Heart left ventricle (tissue), 16 donors: Measurements from ENCODE around the gene GGTA1. TPM values are rescaled to one million over a fixed set of nuclear protein-coding genes. Genes with fewer than 3 reads are reported as not detected.

ENCODE experiments used
- ATAC-seq, 4 donors: fragments of 200-7000 bp; cut with Tn5 transposase; one replicate each; pipeline ENCODE4 v1.9.1; 2020 to 2022; ENCODE audit warnings: moderate library complexity in 4 of 4, mild to moderate bottlenecking in 3 of 4, moderate number of reproducible peaks in 1 of 4
- DNase-seq, 5 donors: peaks; one replicate each; pipeline ENCODE4 v3.0.0-alpha.2; 2020
- H3K27ac ChIP-seq, 12 donors: fragments of 200-600 bp; sonication (generic) in 4 of 12; one replicate each; pipeline versions ENCODE4 v1.5.0 to v1.8.0; 2016 to 2022; ENCODE audit warnings: mild to moderate bottlenecking in 2 of 12
- H3K27me3 ChIP-seq, 9 donors: fragments of 200-600 bp; sonication (generic) in 2 of 9; one replicate each; pipeline versions ENCODE4 v1.5.1 to v1.8.0; 2016 to 2022; ENCODE audit warnings: mild to moderate bottlenecking in 3 of 9
- H3K36me3 ChIP-seq, 9 donors: fragments of 200-600 bp; sonication (generic) in 2 of 9; one replicate each; pipeline versions ENCODE4 v1.5.0 to v1.8.0; 2018 to 2022; ENCODE audit warnings: mild to moderate bottlenecking in 2 of 9
- H3K4me1 ChIP-seq, 12 donors: fragments of 200-600 bp; sonication (generic) in 4 of 12; one replicate each; pipeline versions ENCODE4 v1.5.0 to v1.8.0; 2016 to 2022; ENCODE audit warnings: mild to moderate bottlenecking in 3 of 12
- H3K4me3 ChIP-seq, 12 donors: fragments of 200-600 bp; sonication (generic) in 4 of 12; one replicate each; pipeline versions ENCODE4 v1.5.0 to v1.8.0; 2017 to 2022; ENCODE audit warnings: mild to moderate bottlenecking in 9 of 12, moderate library complexity in 4 of 12
- H3K9me3 ChIP-seq, 12 donors: fragments of 200-600 bp; sonication (generic) in 4 of 12; one replicate each; pipeline versions ENCODE4 v1.5.0 to v1.8.0; 2016 to 2022; ENCODE audit warnings: mild to moderate bottlenecking in 1 of 12
- POLR2A ChIP-seq, 2 donors: fragments of 450-650 bp; IDR thresholded peaks; one replicate each; pipeline ENCODE4 v1.6.1; 2017; ENCODE audit warnings: antibody characterized with exemption in 2 of 2, mild to moderate bottlenecking in 2 of 2, moderate library complexity in 2 of 2
- whole genome bisulfite sequencing, 4 donors: extraction: QIAGEN DNeasy Blood & Tissue Kit in 2 of 4; methylation state at CpG; one replicate each; pipeline versions ENCODE4 v1.1.5 to v1.1.7; 2013 to 2018; 5-methylcytosine and 5-hydroxymethylcytosine counted together
- intact Hi-C, 10 donors: fragments of 100-400 bp; cut with DNase I; formaldehyde crosslinking; loops; one replicate each; pipeline versions ENCODE4 v1.11.1 to v1.14.2; 2022
- polyA plus RNA-seq, 2 donors: library from polyadenylated mRNA; stranded (reverse); fragments of 200-250 nt; gene quantifications; one replicate each; pipeline ENCODE4 v1.2.3, GENCODE V29; 2013
- total RNA-seq, 9 donors: library from RNA; depleted of rRNA in 2 of 9; stranded (reverse); fragments of >200 nt in 2 of 9; fragmentation: NEBNext Ultra II Directional in 3 of 9; extraction: Animal tissue kit (Norgen Biotek cat#: 25700) in 3 of 9; gene quantifications; one replicate each; pipeline versions ENCODE4 v1.1.0 to v1.2.4, GENCODE V29; 2016 to 2023
- TF ChIP-seq, protein P1 (sequence below), 12 donors: fragments of 200-600 bp; sonication (generic) in 4 of 12; IDR thresholded peaks; one replicate each; pipeline versions ENCODE4 v1.5.0 to v1.8.0; 2018 to 2022; ENCODE audit warnings: antibody characterized with exemption in 12 of 12, mild to moderate bottlenecking in 5 of 12
- donor health status: ischemic (EF 13 %, LVEDD 7.1; RV severe dilation, severe dysfunction).
- donor health status: healthy with polysubstance abuse.
- donor health status: DM: no; HTN: yes; CAD: no.
- donor health status: DM: no; HTN: no; CAD: no.
- donor health status: ischemic (EF 25% LVEDD 6.9; RV normal size, moderate dysfunction).
- donor health status: ischemic (EF 25% LVEDD 5.7; RV mildly dilated, moderate dysfunction).
- donor health status: healthy.
- donor health status: DM: yes; HTN: yes; CAD: no.
- donor health status: ischemic (EF 35%, LVEDD 5.7; RV mildly dilated, moderate dysfunction).
- donor health status: nonischemic (EF 11% LVEDD 7.7; RV severe dilation, severe dysfunction).
- donor health status: DM: yes; HTN: yes; CAD: no.
- donor health status: PGD.
- donor health status: ischemic (EF 29% LVEDD 5.4; RV normal size, mild dysfunction).
- donor health status: nonischemic (EF 23%, LVEDD 6.1; RV moderate dilation, normal function).

GGTA1 gene
- total and polyA plus RNA-seq, 11 donors, result 1.8 to 47.7 (median 8.0) TPM

DNA sequence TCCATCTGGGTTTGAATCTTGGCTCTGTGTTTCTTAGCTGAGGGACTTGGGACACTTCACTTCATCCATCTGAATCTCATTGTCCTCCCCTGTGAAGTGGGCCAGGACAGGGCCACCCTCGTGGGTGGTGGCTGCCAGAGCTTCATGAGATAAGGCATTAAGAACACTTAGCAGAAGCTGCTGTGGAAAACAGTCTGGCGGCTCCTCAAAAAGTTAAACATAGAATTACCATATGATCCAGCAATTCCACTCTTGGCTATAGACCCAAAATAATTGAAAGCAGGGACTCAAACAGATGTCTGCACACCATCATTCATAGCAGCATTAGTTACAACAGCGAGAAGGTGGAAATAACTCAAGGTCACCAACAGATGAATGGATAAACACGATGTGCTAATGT lies 42.4 kb upstream of the GGTA1 start:
- H3K27me3 ChIP-seq, result no peaks in the 10 kb centered on the region
- no peaks in the 10 kb centered on the region for H3K9me3 ChIP-seq
- H3K4me1 ChIP-seq, result peaks cover 0 to 21% (median 11%) of the 10 kb centered on the region in 12 donors
- no peak for TF ChIP-seq POLR2A (IDR thresholded peaks at IDR 0.05)
- TF ChIP-seq, protein P1, sequence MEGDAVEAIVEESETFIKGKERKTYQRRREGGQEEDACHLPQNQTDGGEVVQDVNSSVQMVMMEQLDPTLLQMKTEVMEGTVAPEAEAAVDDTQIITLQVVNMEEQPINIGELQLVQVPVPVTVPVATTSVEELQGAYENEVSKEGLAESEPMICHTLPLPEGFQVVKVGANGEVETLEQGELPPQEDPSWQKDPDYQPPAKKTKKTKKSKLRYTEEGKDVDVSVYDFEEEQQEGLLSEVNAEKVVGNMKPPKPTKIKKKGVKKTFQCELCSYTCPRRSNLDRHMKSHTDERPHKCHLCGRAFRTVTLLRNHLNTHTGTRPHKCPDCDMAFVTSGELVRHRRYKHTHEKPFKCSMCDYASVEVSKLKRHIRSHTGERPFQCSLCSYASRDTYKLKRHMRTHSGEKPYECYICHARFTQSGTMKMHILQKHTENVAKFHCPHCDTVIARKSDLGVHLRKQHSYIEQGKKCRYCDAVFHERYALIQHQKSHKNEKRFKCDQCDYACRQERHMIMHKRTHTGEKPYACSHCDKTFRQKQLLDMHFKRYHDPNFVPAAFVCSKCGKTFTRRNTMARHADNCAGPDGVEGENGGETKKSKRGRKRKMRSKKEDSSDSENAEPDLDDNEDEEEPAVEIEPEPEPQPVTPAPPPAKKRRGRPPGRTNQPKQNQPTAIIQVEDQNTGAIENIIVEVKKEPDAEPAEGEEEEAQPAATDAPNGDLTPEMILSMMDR (IDR thresholded peaks at IDR 0.05), result no peak
- intact Hi-C loops, result loop anchor here in 5 of 10 donors (10.0 kb wide), 5 partner anchors 153 to 803 kb away; partner anchors contain the start of gene TTLL11 (in 3 of the 5)
- peak; percentile 36 to 65 (median 48) for ATAC-seq
- WGBS, 4 donors, result 42 to 60% (median 46%) methylated on average over 4 of the region's 4 CpGs
- peak overlapping the region in 3 of 12 donors; percentile 9 to 61 (median 55) for H3K27ac ChIP-seq
- H3K36me3 ChIP-seq, result no peaks in the 10 kb centered on the region
- DNase-seq, result peak in 1 of 5 donors; percentile 76
- H3K4me3 ChIP-seq, result no peak overlapping the region

DNA sequence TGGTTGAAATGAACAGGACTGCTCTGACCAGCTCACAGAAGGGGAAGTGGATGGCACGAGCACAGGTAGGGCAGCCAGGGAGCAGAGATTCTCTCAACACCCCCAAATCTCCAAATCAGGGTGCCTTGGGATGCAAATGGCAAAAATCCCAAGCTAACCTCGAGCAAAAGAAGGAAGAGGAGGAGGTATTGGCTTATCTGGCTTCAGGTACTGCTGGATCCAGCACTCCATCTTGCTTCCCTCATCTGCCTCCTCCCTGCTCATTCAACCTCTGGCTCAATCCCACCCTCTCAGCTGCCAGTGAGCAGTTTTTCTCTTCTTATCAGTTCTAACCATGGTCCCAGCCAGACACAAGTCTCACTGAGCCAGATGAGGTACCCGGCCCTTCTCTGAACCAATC lies 41.6 kb upstream of the GGTA1 start:
- Histone ChIP-seq H3K4me3 (no peak overlapping the region), H3K36me3 (no peaks in the 10 kb centered on the region), H3K9me3 (no peaks in the 10 kb centered on the region), H3K27me3 (no peaks in the 10 kb centered on the region), H3K4me1 (peaks cover 0 to 21% (median 9%) of the 10 kb centered on the region in 12 donors), H3K27ac (peak overlapping the region in 2 of 12 donors; percentile 55 to 61)
- TF ChIP-seq POLR2A (IDR thresholded peaks at IDR 0.05), result no peak
- TF ChIP-seq, protein P1 (IDR thresholded peaks at IDR 0.05), result no peak
- intact Hi-C loops, result loop anchor here in 6 of 10 donors (2.0 to 10.0 kb wide), 6 partner anchors 78 to 804 kb away; partner anchors contain the start of gene TTLL11 (in 3 of the 6)
- 75 to 86% (median 78%) methylated on average over 2 to 3 of the region's 3 CpGs for WGBS, 4 donors
- DNase-seq, result peak in 1 of 5 donors; percentile 9
- peak in 1 of 4 donors; percentile 1 for ATAC-seq

DNA sequence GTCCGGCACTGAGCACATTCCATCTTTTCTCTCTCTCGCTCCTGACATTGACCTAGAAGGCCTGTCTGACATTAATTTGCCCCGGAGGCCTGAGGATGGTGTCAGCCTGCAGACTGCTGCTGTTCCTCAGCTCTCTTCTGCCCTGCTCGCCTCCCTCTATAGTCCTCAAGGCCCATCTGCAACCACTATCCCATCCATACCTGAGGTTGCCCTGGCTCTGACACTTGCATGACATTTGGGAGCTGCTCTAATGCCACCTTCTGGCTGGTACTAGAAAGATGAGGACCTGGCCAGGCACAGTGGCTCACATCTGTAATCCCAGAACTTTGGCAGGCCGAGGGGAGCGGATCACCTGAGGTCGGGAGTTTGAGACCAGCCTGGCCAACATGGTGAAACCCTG lies 38.6 kb upstream of the GGTA1 start:
- intact Hi-C loops, result loop anchor here in 5 of 10 donors (1.0 to 5.0 kb wide), 4 partner anchors 41 to 76 kb away; partner anchors contain the start of gene GGTA1 (in 1 of the 5)
- peaks cover 0 to 18% (median 8%) of the 10 kb centered on the region in 12 donors for H3K4me1 ChIP-seq
- no peak overlapping the region for H3K27ac ChIP-seq
- H3K9me3 ChIP-seq, result no peaks in the 10 kb centered on the region
- ATAC-seq (peak; percentile 39 to 64 (median 49)), DNase-seq (no peak)
- H3K27me3 ChIP-seq, result no peaks in the 10 kb centered on the region
- H3K36me3 ChIP-seq, result no peaks in the 10 kb centered on the region
- TF ChIP-seq, protein P1 (IDR thresholded peaks at IDR 0.05), result peak in 9 of 12 donors; percentile 10 to 52 (median 25)
- TF ChIP-seq POLR2A (IDR thresholded peaks at IDR 0.05), result no peak
- 85 to 90% (median 88%) methylated on average over 7 of the region's 7 CpGs for WGBS, 4 donors
- H3K4me3 ChIP-seq, result no peak overlapping the region

DNA sequence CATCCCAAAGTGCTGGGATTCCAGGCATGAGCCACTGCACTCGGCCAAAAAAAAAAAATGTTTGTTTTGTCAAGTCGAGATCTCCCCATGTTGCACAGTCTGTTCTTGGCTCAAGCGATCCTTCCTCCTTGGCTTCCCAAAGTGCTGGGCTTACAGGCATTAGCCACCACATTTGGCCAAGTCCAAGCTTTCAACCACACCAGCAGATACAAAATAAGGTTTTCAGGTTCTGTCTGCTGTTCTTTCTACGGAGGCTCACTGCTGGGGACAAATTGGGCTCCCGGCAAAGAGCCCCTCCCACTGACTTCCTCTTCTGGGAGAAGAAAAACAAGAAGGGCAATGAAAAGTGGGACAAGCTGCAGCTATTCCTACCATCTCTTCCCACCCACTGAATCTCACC lies 37.6 kb upstream of the GGTA1 start:
- DNase-seq (no peak), ATAC-seq (peak in 3 of 4 donors; percentile 5 to 10 (median 9))
- Histone ChIP-seq H3K4me3 (no peak overlapping the region), H3K9me3 (no peaks in the 10 kb centered on the region), H3K27me3 (no peaks in the 10 kb centered on the region), H3K36me3 (no peaks in the 10 kb centered on the region), H3K4me1 (peaks cover 0 to 22% (median 8%) of the 10 kb centered on the region in 12 donors), H3K27ac (peak overlapping the region in 7 of 12 donors; percentile 1 to 38 (median 17))
- WGBS, 4 donors, result 32 to 63% (median 38%) methylated on average over 5 of the region's 5 CpGs
- intact Hi-C loops, result loop anchor here in 3 of 10 donors (5.0 kb wide), 2 partner anchors 40 to 75 kb away; partner anchors contain the start of gene GGTA1 (in 1 of the 3)
- TF ChIP-seq, protein P1 (IDR thresholded peaks at IDR 0.05), result no peak
- no peak for TF ChIP-seq POLR2A (IDR thresholded peaks at IDR 0.05)
